DND-41 (cell line): ENCODE measurements around the gene RIIAD1.

Experiments used
- ATAC-seq: fragments of 200-7000 bp; cut with Tn5 transposase; 3 replicates; pipeline ENCODE4 v1.9.1; 2021; ENCODE audit warnings: low read depth; ENCODE audit not compliant: insufficient read depth
- DNase-seq: peaks from one replicate; pipeline ENCODE4 v3.0.0-alpha.2; 2020
- H2AFZ ChIP-seq: 2 replicates; pipeline ENCODE4 v1.6.0; 2012; ENCODE audit warnings: low read depth, low read length
- H3K27ac ChIP-seq: 2 replicates; pipeline ENCODE4 v1.5.1; 2012; ENCODE audit warnings: low read length, inconsistent platforms
- H3K27me3 ChIP-seq: fragments of 200-600 bp; sonication (generic); 2 replicates; pipeline ENCODE4 v1.6.0; 2012; ENCODE audit warnings: low read length, mild to moderate bottlenecking, inconsistent platforms; ENCODE audit not compliant: insufficient read depth, poor library complexity
- H3K36me3 ChIP-seq: 2 replicates; pipeline ENCODE4 v1.5.1; 2012; ENCODE audit warnings: low read length, inconsistent platforms; ENCODE audit not compliant: insufficient read depth
- H3K4me1 ChIP-seq: 2 replicates; pipeline ENCODE4 v1.5.1; 2012; ENCODE audit warnings: mild to moderate bottlenecking, low read length; ENCODE audit not compliant: insufficient read depth
- H3K4me2 ChIP-seq: 2 replicates; pipeline ENCODE4 v1.6.0; 2012; ENCODE audit warnings: mild to moderate bottlenecking, moderate library complexity, low read length, inconsistent platforms; ENCODE audit not compliant: insufficient read depth
- H3K4me3 ChIP-seq, 2 experiments: fragments of 200-600 bp in 1 of 2; shearing (Covaris generic) in 1 of 2; 2 replicates each; pipeline ENCODE4 v1.5.1; 2012 to 2016; ENCODE audit warnings: inconsistent platforms in 2 of 2, low read length in 2 of 2, mild to moderate bottlenecking in 2 of 2, low read depth in 1 of 2, moderate library complexity in 1 of 2
- H3K79me2 ChIP-seq: 2 replicates; pipeline ENCODE4 v1.6.0; 2012; ENCODE audit warnings: low read length, inconsistent platforms; ENCODE audit not compliant: insufficient read depth
- H3K9ac ChIP-seq: 2 replicates; pipeline ENCODE4 v1.6.0; 2012; ENCODE audit warnings: low read depth, mild to moderate bottlenecking, inconsistent platforms, low read length, moderate library complexity
- H3K9me3 ChIP-seq: 2 replicates; pipeline ENCODE4 v1.5.1; 2012; ENCODE audit warnings: low read length, moderate library complexity, mild to moderate bottlenecking, inconsistent platforms; ENCODE audit not compliant: insufficient read depth, severe bottlenecking
- H4K20me1 ChIP-seq: 2 replicates; pipeline ENCODE4 v1.6.0; 2012; ENCODE audit warnings: low read length; ENCODE audit not compliant: insufficient read depth
- EZH2 ChIP-seq: IDR thresholded peaks from 3 replicates; pipeline ENCODE4 v1.6.1; 2012; ENCODE audit warnings: borderline replicate concordance, low read depth, mild to moderate bottlenecking, moderate library complexity, low read length, inconsistent platforms; ENCODE audit not compliant: severe bottlenecking
- TF ChIP-seq, protein P1 (sequence below): IDR thresholded peaks from 2 replicates; pipeline ENCODE4 v1.5.1; 2012; ENCODE audit warnings: borderline replicate concordance, low read length, moderate library complexity, mild to moderate bottlenecking; ENCODE audit not compliant: poor library complexity, severe bottlenecking; ENCODE audit errors: extremely low read depth

RIIAD1 gene

DNA sequence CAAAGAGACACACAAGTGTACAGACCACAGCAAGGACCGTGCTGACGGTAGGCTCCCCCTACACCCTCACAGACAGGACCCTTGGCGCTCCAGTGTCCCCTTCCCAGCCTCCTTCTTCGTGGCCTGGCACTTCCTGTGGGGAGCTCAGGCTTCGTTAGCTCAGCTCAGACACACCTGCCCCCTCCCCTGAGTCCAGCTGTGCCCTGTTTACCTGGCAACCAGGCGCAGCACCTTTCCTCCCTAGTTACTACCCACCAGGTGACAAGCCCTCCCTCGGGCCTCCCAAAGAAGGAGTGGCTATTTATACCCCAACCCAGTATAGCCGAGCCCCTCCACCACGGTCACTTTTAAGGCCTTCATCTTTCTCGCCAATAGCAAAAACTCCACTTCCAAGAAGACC is 9.4 kb upstream of the RIIAD1 start:
- TF ChIP-seq, protein P1, sequence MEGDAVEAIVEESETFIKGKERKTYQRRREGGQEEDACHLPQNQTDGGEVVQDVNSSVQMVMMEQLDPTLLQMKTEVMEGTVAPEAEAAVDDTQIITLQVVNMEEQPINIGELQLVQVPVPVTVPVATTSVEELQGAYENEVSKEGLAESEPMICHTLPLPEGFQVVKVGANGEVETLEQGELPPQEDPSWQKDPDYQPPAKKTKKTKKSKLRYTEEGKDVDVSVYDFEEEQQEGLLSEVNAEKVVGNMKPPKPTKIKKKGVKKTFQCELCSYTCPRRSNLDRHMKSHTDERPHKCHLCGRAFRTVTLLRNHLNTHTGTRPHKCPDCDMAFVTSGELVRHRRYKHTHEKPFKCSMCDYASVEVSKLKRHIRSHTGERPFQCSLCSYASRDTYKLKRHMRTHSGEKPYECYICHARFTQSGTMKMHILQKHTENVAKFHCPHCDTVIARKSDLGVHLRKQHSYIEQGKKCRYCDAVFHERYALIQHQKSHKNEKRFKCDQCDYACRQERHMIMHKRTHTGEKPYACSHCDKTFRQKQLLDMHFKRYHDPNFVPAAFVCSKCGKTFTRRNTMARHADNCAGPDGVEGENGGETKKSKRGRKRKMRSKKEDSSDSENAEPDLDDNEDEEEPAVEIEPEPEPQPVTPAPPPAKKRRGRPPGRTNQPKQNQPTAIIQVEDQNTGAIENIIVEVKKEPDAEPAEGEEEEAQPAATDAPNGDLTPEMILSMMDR, result no peak
- no peak for TF ChIP-seq EZH2
- H3K36me3 ChIP-seq, result no peaks in the 10 kb centered on the region
- H3K9me3 ChIP-seq, result no peaks in the 10 kb centered on the region
- DNase-seq (no peak), ATAC-seq (no peak)
- H3K4me3 ChIP-seq, result no peak overlapping the region
- H3K27ac ChIP-seq, result no peak overlapping the region
- peaks cover 11% of the 10 kb centered on the region for H3K27me3 ChIP-seq
- no peak overlapping the region for H2AFZ ChIP-seq
- H4K20me1 ChIP-seq, result 0 out of 2 replicates have a peak, but pooled peaks cover 3% of the 10 kb centered on the region
- H3K9ac ChIP-seq, result no peak overlapping the region
- H3K4me2 ChIP-seq, result no peak overlapping the region
- H3K79me2 ChIP-seq, result no peaks in the 10 kb centered on the region
- no peaks in the 10 kb centered on the region for H3K4me1 ChIP-seq

DNA sequence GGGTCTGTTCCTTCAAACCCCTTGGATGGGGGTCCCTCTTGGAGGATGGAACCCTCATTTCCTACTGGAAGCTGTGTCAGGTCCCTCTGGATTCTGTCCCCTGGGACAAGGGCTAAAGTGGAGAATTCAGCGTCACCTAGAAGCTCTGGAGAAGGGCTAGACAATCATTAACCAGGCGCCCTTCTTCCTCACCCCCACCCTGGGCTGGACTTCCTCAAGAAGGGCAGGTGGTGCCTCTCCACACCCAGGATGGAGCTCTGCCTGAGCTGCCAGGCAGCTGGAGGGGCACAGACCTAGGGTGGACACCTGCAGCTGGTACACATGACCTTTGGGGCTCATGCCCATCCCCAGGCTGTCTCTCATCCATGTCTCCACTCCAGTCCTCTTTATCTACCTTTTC is 8.3 kb upstream of the RIIAD1 start:
- ATAC-seq, result no peak

DNA sequence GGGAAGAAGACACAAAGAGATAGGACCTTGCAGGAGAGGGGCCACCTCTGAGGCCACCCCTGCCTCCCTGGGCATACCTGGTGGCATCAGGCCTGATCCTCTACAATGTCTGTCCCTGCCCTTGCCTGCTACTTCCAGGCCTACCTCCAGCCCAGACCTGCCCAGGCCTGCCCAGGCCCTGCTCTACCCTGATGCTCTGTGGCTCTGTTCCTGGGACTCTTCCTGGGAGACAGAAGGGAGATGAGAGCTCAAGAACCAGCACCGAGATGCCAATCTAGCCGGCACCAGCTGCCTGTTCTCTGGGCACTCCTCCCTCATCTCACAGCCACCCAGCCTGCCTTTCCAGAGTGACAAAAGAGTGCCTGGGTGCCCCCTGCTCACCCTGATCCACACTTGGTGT is 7.4 kb upstream of the RIIAD1 start:
- DNase-seq (no peak), ATAC-seq (no peak)
- no peaks in the 10 kb centered on the region for H4K20me1 ChIP-seq
- no peaks in the 10 kb centered on the region for H3K79me2 ChIP-seq
- H3K9ac ChIP-seq, result no peak overlapping the region
- H3K4me1 ChIP-seq, result no peaks in the 10 kb centered on the region
- no peak for TF ChIP-seq EZH2
- TF ChIP-seq, protein P1, result no peak
- H3K27me3 ChIP-seq, result peaks cover 11% of the 10 kb centered on the region
- H3K9me3 ChIP-seq, result no peaks in the 10 kb centered on the region
- no peak overlapping the region for H3K4me3 ChIP-seq
- H2AFZ ChIP-seq, result no peak overlapping the region
- no peaks in the 10 kb centered on the region for H3K36me3 ChIP-seq
- no peak overlapping the region for H3K27ac ChIP-seq
- no peak overlapping the region for H3K4me2 ChIP-seq

More for the DNA sequence above, 8.3 kb upstream of the RIIAD1 start:
- Histone ChIP-seq H3K9ac (no peak overlapping the region), H3K4me2 (no peak overlapping the region), H4K20me1 (no peaks in the 10 kb centered on the region), H3K27ac (no peak overlapping the region), H3K27me3 (peaks cover 11% of the 10 kb centered on the region), H3K79me2 (no peaks in the 10 kb centered on the region), H3K36me3 (no peaks in the 10 kb centered on the region), H2AFZ (no peak overlapping the region), H3K9me3 (no peaks in the 10 kb centered on the region), H3K4me1 (no peaks in the 10 kb centered on the region), H3K4me3 (no peak overlapping the region)
- TF ChIP-seq, protein P1, result no peak
- no peak for TF ChIP-seq EZH2
- no peak for DNase-seq
